Measurements from ENCODE around the gene PAGR1. TPM values are rescaled to one million over a fixed set of nuclear protein-coding genes. Genes with fewer than 3 reads are reported as not detected.

PAGR1 gene
- total and polyA plus RNA-seq, 2 of the 13 experiments (the other 11 are each of a cell fraction or from before 2014, with no cell fraction given), result 9.8 to 66.4 TPM

DNA sequence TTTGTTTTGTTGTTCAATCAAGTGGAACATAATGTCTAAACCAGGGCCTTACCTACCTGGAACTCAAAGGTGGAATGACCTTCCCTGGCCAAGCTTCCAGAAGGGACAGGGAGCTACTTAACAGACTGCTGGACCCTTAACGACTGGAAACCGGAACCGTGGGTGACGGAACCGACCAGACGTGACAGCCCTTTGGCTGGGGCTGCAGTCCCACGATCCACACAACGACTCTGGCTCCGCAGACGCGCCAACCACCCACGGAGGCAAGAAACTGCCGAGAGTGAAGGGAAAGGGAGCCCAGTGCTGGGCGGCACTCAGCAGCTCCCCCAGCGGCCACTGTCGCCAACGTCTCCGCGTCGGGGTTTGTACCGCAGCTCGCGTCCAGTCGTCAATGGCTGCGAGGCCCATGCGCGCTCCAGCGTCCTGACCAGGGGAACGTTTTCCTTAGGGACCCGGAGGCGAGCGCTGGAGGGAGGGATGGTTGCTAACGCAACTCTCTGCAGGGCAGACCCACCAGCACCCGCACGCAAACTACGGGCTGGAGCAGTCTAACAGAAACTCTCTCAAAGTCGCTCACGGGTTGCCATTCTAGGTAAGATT lies 31.0 kb upstream of the PAGR1 start (continued):
- TF ChIP-seq GRHL1 (CRISPR knock-in tag; conservative IDR thresholded peaks at IDR 0.05) (no peak), PREB (CRISPR knock-in tag; IDR thresholded peaks at IDR 0.05) (no peak), LCORL (IDR thresholded peaks at IDR 0.05) (no peak), LCORL (CRISPR knock-in tag; IDR thresholded peaks at IDR 0.05) (no peak), BRF2 (CRISPR knock-in tag; IDR thresholded peaks at IDR 0.05) (no peak), ZBTB21 (CRISPR knock-in tag; IDR thresholded peaks at IDR 0.05) (no peak), SRF (IDR thresholded peaks at IDR 0.05; ENCODE audit: low read depth, low read length) (no peak), ZNF660 (CRISPR knock-in tag; IDR thresholded peaks at IDR 0.05; ENCODE audit: borderline replicate concordance, low read depth) (no peak), MATR3 (CRISPR knock-in tag; IDR thresholded peaks at IDR 0.05) (no peak), ZNF431 (CRISPR knock-in tag; IDR thresholded peaks at IDR 0.05; ENCODE audit: borderline replicate concordance, low read depth) (no peak), ZNF552 (CRISPR knock-in tag; IDR thresholded peaks at IDR 0.05; ENCODE audit: borderline replicate concordance) (peak; percentile 51; the same call in 1 of the 2 replicates), TCF7 (IDR thresholded peaks at IDR 0.05; ENCODE audit: low read depth) (no peak), CREM (IDR thresholded peaks at IDR 0.05) (no peak), CREM (CRISPR knock-in tag; IDR thresholded peaks at IDR 0.05) (no peak), ZNF546 (CRISPR knock-in tag; conservative IDR thresholded peaks at IDR 0.05) (no peak), ZFP36L2 (CRISPR knock-in tag; IDR thresholded peaks at IDR 0.05) (no peak), ELF4 (CRISPR knock-in tag; IDR thresholded peaks at IDR 0.05; ENCODE audit: borderline replicate concordance) (no peak), ZBTB49 (CRISPR knock-in tag; IDR thresholded peaks at IDR 0.05; ENCODE audit: borderline replicate concordance) (peak; percentile 43; the same call in 1 of the 2 replicates), ZNF180 (CRISPR knock-in tag; IDR thresholded peaks at IDR 0.05; ENCODE audit: borderline replicate concordance, low read depth) (no peak), FOXK2 (IDR thresholded peaks at IDR 0.05) (no peak), SRY (CRISPR knock-in tag; IDR thresholded peaks at IDR 0.05) (0 out of 2 replicates have a peak, but pooled peaks have one; percentile 62)
- TF ChIP-seq, protein P1, sequence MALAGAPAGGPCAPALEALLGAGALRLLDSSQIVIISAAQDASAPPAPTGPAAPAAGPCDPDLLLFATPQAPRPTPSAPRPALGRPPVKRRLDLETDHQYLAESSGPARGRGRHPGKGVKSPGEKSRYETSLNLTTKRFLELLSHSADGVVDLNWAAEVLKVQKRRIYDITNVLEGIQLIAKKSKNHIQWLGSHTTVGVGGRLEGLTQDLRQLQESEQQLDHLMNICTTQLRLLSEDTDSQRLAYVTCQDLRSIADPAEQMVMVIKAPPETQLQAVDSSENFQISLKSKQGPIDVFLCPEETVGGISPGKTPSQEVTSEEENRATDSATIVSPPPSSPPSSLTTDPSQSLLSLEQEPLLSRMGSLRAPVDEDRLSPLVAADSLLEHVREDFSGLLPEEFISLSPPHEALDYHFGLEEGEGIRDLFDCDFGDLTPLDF (CRISPR knock-in tag; IDR thresholded peaks at IDR 0.05), result no peak

Measured in HepG2 (cell line).